ENCODE results near the gene RABGGTB.
A peak's percentile ranks its signal among the peaks of the same experiment; 100 is the strongest.
"Not testable (repeated sequence)": the region's sequence is repeated elsewhere in the genome, so short reads cannot be mapped to it uniquely, and the experiment has no call there.

RABGGTB gene

GRCh38 chr1:75796376-75797272 is 10.6 kb downstream of the RABGGTB start, which contains the start of gene MSH4:
TSS of gene MSH4 (plus strand) at chr1:75796882. CDS start at chr1:75796986, 104 bp downstream.
- no peak for DNase-seq

- peak; percentile 50 for DNase-seq
These were observed 11.2 kb downstream of the RABGGTB start for GRCh38 chr1:75797273-75797588.

- DNase-seq, result no peak
These were observed 11.7 kb downstream of the RABGGTB start for GRCh38 chr1:75797606-75798216.

- DNase-seq, result not testable (repeated sequence)
These were observed 15.4 kb downstream of the RABGGTB start for GRCh38 chr1:75801480-75801879.

- DNase-seq, result no peak
These were observed 22.9 kb downstream of the RABGGTB start for GRCh38 chr1:75808921-75809320.

GRCh38 chr1:75810113-75810512 is 24.1 kb downstream of the RABGGTB start:
- DNase-seq, result not testable (repeated sequence)

- DNase-seq, result no peak
These were observed 25.3 kb downstream of the RABGGTB start for GRCh38 chr1:75811211-75811981.

- no peak for DNase-seq
These were observed 26.0 kb downstream of the RABGGTB start for GRCh38 chr1:75812065-75812464.

GRCh38 chr1:75823596-75823995 is 37.5 kb downstream of the RABGGTB start:
- DNase-seq, result not testable (repeated sequence)

GRCh38 chr1:75836528-75837100 is 50.6 kb downstream of the RABGGTB start:
- DNase-seq, result no peak

- no peak for DNase-seq
These were observed 52.0 kb downstream of the RABGGTB start for GRCh38 chr1:75838079-75838478.

- DNase-seq, result no peak
These were observed 55.4 kb downstream of the RABGGTB start for GRCh38 chr1:75841421-75841820.
